Activated naive CD8-positive, alpha-beta T cell (primary cell): ENCODE results near the gene RINL.
A peak's percentile ranks its signal among the peaks of the same experiment; 100 is the strongest.
"Not testable (repeated sequence)": the region's sequence is repeated elsewhere in the genome, so short reads cannot be mapped to it uniquely, and the experiment has no call there.

ENCODE experiments used
- H3K27ac Mint-ChIP-seq: one replicate; pipeline ENCODE4 v1.8.0; 2021; ENCODE audit warnings: mixed read lengths
- H3K27me3 Mint-ChIP-seq: one replicate; pipeline ENCODE4 v1.8.0; 2021; ENCODE audit warnings: mixed read lengths
- H3K36me3 Mint-ChIP-seq: one replicate; pipeline ENCODE4 v1.8.0; 2021; ENCODE audit warnings: mixed read lengths
- H3K4me1 Mint-ChIP-seq: one replicate; pipeline ENCODE4 v1.8.0; 2021; ENCODE audit warnings: low read depth, mixed read lengths
- H3K4me3 Mint-ChIP-seq: one replicate; pipeline ENCODE4 v1.8.0; 2021; ENCODE audit warnings: mild to moderate bottlenecking, mixed read lengths
- H3K9me3 Mint-ChIP-seq: one replicate; pipeline ENCODE4 v1.8.0; 2021; ENCODE audit warnings: low read depth, mixed read lengths

The RINL gene

GRCh38 chr19:38894968-38895367 lies 16.9 kb upstream of the RINL start:
- Mint-ChIP-seq H3K27ac (no peak overlapping the region), H3K9me3 (no peaks in the 10 kb centered on the region), H3K4me1 (peaks cover 21% of the 10 kb centered on the region), H3K36me3 (peaks cover 2% of the 10 kb centered on the region), H3K27me3 (no peaks in the 10 kb centered on the region), H3K4me3 (no peak overlapping the region)

DNA sequence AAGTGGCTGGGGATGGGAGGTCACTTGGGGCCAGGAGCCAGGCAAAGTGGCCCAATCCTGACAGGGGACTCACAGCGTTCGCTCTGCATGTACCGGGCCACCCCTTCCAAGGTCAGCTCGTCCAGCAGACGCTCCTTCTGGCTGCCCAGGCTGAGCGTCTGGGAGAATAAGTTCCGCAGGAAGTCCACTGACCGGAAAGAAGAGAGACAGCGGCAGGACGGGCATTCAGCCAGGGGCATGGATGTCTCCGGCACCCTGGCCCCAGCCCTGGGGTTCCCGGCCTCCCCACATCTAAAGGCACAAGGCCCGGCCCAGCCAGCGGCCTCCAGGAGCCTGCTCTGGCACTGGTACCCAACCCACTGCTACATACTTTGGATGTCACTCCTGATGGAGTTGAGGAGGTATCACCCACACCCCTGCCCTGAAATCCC lies 15.3 kb upstream of the RINL start:
- Mint-ChIP-seq H3K4me1 (peaks cover 13% of the 10 kb centered on the region), H3K36me3 (peaks cover 2% of the 10 kb centered on the region), H3K4me3 (no peak overlapping the region), H3K27me3 (no peaks in the 10 kb centered on the region), H3K27ac (no peak overlapping the region), H3K9me3 (no peaks in the 10 kb centered on the region)

DNA sequence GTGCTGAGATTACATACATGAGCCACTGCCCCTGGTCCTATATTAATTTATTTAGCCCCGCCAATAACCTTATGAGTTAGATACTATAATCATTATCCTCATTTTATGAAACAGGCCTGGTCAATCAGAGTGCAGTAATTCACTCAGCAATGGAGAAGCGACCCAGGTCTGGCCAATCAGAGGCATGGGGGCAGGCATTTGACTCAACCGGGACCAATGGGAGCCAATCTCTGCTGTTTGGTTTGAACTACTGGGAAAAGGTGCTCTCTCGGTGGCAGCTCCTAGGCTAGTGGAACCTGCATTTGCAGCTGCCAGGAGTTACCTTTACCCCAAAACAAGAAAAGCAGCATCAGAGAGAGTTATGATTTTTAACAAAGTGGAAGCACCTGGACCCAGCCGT lies 14.8 kb upstream of the RINL start:
- H3K4me1 Mint-ChIP-seq, result peaks cover 8% of the 10 kb centered on the region
- H3K4me3 Mint-ChIP-seq, result no peak overlapping the region
- H3K27ac Mint-ChIP-seq, result no peak overlapping the region
- peaks cover 2% of the 10 kb centered on the region for H3K36me3 Mint-ChIP-seq
- H3K9me3 Mint-ChIP-seq, result no peaks in the 10 kb centered on the region
- no peaks in the 10 kb centered on the region for H3K27me3 Mint-ChIP-seq

DNA sequence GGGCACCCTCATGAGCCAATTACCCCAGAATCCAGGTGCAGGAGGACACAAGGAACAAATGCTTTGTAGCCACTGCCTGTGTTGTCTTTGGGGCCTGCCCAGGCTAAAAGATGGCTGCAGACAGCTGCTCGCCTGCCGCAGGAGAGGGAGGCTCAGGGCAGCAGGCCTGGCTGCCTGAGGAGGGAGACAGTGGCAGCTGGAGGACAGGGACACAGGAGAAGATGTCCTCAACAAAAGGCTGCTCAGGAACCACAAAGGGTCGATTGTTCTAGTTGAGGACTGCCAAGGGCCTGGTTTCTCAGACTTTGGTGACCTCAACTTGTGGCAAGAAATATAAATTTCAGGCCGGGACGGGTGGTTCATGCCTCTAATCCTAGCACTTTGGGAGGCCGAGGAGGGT lies 13.7 kb upstream of the RINL start:
- Mint-ChIP-seq H3K36me3 (peaks cover 2% of the 10 kb centered on the region), H3K9me3 (no peaks in the 10 kb centered on the region), H3K27me3 (no peaks in the 10 kb centered on the region), H3K4me3 (no peak overlapping the region), H3K27ac (no peak overlapping the region), H3K4me1 (peaks cover 3% of the 10 kb centered on the region)

- peaks cover 2% of the 10 kb centered on the region for H3K36me3 Mint-ChIP-seq
- no peak overlapping the region for H3K4me3 Mint-ChIP-seq
- no peaks in the 10 kb centered on the region for H3K9me3 Mint-ChIP-seq
- H3K27ac Mint-ChIP-seq, result no peak overlapping the region
- H3K4me1 Mint-ChIP-seq, result peaks cover 3% of the 10 kb centered on the region
- no peaks in the 10 kb centered on the region for H3K27me3 Mint-ChIP-seq
These were observed 12.6 kb upstream of the RINL start for GRCh38 chr19:38890686-38891085.

DNA sequence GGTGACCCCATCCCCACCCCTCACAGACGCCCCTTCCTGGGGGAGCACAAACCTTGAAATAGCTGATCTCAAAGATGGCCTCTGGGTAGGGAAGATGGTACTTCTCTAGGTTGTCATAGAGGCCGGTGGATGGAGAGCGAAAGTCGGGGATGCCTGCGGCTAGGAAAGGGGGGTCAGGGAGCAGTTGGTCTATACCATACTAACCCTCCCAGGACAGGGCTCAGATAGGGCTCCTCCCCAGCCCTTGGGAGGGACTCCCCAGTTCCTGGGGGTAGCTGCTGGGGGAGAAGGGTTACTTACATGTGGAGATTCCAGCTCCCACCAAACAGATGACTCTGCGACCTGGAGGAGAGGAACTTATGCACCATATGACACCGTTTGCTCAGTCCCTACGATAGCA lies 11.7 kb upstream of the RINL start:
- Mint-ChIP-seq H3K27me3 (no peaks in the 10 kb centered on the region), H3K4me3 (no peak overlapping the region), H3K9me3 (no peaks in the 10 kb centered on the region), H3K36me3 (peaks cover 2% of the 10 kb centered on the region), H3K4me1 (peaks cover 3% of the 10 kb centered on the region), H3K27ac (no peak overlapping the region)

- Mint-ChIP-seq H3K9me3 (no peaks in the 10 kb centered on the region), H3K4me1 (peaks cover 1% of the 10 kb centered on the region), H3K4me3 (no peak overlapping the region), H3K27me3 (no peaks in the 10 kb centered on the region), H3K27ac (no peak overlapping the region), H3K36me3 (no peaks in the 10 kb centered on the region)
These were observed 10.8 kb upstream of the RINL start for GRCh38 chr19:38888876-38889275.

DNA sequence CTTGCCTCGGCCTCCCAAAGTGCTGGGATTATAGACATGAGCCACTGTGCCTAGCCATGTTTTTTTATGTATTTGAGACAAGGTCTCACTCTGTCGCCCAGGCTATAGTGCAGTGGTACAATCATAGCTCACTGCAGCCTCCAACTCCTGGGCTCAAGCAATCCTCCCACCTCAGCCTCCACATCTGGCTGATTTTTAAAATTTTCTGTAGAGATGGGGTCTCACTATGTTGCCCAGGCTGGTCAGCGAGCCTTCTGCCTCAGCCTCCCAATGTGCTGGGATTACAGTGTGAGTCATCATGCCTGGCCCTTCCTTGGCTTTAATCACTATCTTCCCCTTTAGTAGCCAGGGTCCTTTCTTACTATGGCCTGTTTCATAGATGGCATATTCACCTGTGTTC lies 6.6 kb upstream of the RINL start:
- not testable (repeated sequence) for H3K4me1 Mint-ChIP-seq, H3K9me3 Mint-ChIP-seq, H3K4me3 Mint-ChIP-seq, H3K36me3 Mint-ChIP-seq, H3K27me3 Mint-ChIP-seq, H3K27ac Mint-ChIP-seq

GRCh38 chr19:38883286-38883685 lies 5.2 kb upstream of the RINL start:
- H3K27me3 Mint-ChIP-seq, result no peaks in the 10 kb centered on the region
- H3K4me3 Mint-ChIP-seq, result no peak overlapping the region
- no peak overlapping the region for H3K27ac Mint-ChIP-seq
- H3K4me1 Mint-ChIP-seq, result peaks cover 12% of the 10 kb centered on the region
- no peaks in the 10 kb centered on the region for H3K9me3 Mint-ChIP-seq
- no peaks in the 10 kb centered on the region for H3K36me3 Mint-ChIP-seq

GRCh38 chr19:38880882-38881609 lies 3.0 kb upstream of the RINL start:
- Mint-ChIP-seq H3K36me3 (no peaks in the 10 kb centered on the region), H3K4me3 (no peak overlapping the region), H3K4me1 (peaks cover 26% of the 10 kb centered on the region), H3K27ac (peak overlapping the region; percentile 54), H3K9me3 (no peaks in the 10 kb centered on the region), H3K27me3 (no peaks in the 10 kb centered on the region)

DNA sequence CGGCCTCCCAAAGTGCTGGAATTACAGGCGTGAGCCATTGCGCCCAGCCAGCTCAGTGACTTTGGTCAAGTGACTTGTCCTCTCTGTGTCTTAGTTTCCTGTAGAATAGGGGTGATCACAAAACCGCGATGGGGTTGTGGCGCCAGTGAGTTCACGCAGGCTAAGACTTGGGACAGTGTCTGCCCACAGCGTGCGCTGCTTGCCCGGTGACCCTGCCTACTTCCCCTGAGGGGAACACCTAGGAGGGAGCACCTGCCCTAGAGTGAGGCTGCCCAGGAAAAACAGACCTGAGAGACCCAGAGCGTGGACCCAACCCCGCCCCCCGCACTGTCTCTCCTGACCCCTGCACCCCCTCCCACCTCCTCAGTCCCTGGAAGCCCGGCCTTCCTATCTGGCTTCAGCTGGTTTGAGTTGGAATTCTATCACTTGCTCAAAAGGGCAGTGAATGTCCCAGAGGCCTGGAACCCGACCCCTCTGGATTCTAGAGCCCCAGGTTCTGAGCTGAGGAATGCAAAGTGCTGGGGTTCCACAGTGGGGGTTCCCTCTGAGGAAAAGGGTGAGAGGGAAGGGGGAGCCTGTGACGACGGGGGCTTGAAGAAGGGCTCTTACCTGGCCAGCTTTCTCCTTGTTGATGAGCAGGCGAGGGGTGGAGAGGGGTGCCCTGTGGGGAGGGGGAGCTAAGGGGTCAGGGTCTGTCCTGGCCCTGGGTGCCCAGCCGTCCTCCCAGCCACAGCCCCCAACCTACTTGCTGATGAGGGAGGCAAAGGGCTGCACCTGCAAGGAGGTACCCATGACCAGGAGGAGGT lies 2.2 kb upstream of the RINL start:
- Mint-ChIP-seq H3K27ac (peak overlapping the region; percentile 84), H3K9me3 (no peaks in the 10 kb centered on the region), H3K4me1 (peaks cover 26% of the 10 kb centered on the region), H3K4me3 (peak overlapping the region; percentile 30), H3K27me3 (no peaks in the 10 kb centered on the region), H3K36me3 (no peaks in the 10 kb centered on the region)

DNA sequence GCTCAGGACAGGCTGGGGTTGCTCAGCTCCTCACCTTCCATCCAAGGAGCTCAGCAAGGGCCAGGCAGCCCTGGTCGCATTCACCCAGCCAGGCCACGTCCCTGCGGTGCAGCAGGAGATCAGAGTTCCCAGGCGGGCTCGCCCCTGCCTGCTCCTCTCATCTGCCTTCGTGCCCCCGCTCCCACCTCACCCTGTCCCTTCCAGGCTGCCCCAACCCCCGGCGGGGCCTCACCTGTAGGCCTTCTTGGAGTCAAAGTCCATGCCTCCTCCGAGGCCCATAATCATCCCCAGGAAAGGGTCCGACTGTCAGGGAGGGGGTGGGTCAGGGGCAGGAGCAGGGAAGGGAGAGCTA lies 1.3 kb upstream of the RINL start:
- Mint-ChIP-seq H3K4me3 (no peak overlapping the region), H3K9me3 (no peaks in the 10 kb centered on the region), H3K27ac (peak overlapping the region; percentile 96), H3K27me3 (no peaks in the 10 kb centered on the region), H3K36me3 (no peaks in the 10 kb centered on the region), H3K4me1 (peaks cover 26% of the 10 kb centered on the region)

DNA sequence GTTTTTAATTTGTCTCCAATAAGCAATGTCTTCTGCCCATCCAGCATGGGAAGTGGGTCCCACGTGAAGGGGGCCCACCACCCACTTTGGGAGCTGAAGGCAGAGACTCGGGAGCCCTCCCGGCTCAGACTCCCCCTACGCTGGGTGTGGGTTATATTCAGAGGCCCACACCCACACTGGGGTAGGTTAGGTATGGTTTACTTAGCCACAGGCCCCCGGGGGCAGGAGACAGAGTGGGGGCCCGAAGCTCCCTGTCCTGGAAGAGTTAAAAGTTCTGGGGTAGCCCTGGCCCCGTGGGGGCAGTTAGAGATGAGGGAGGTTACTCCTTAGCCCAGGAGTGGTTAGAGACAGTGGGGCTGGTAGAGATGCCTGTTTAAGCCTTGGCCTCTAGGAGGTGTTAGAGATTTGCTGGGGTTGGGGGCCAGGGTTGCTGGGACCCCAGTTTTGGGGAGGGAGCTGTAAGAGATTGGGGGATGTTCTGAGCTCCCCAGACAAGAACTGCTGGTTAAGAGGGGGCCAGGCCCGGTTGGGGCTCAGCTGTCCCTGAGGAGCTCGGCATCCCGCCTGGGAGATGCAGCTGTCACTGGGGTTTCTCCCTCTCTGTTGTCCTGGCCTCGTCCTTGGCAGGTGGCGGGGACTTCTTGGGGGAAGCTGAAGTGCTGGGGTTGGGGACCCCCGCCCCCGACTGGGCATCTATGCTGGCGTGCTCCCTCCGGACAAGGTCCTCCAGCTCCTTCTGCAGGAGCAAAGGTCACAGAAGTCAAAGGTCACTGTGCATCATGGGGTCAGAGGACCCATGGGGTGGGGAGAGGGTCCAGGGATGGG lies 712 bp upstream of the RINL start:
- peak overlapping the region; percentile 92 for H3K4me3 Mint-ChIP-seq
- H3K4me1 Mint-ChIP-seq, result peaks cover 26% of the 10 kb centered on the region
- peak overlapping the region; percentile 96 for H3K27ac Mint-ChIP-seq
- H3K36me3 Mint-ChIP-seq, result no peaks in the 10 kb centered on the region
- no peaks in the 10 kb centered on the region for H3K27me3 Mint-ChIP-seq
- no peaks in the 10 kb centered on the region for H3K9me3 Mint-ChIP-seq

- Mint-ChIP-seq H3K9me3 (no peaks in the 10 kb centered on the region), H3K27me3 (no peaks in the 10 kb centered on the region), H3K4me3 (peak overlapping the region; percentile 43), H3K36me3 (peaks cover 4% of the 10 kb centered on the region), H3K27ac (peak overlapping the region; percentile 55), H3K4me1 (peaks cover 35% of the 10 kb centered on the region)
These were observed 2.2 kb downstream of the RINL start for GRCh38 chr19:38875656-38876395.
